ENCODE results near the gene TMEM40.
"Not testable (repeated sequence)": the region's sequence is repeated elsewhere in the genome, so short reads cannot be mapped to it uniquely, and the experiment has no call there.

The TMEM40 gene

GRCh38 chr3:12782172-12782815 lies 23.2 kb upstream of the TMEM40 start:
- H3K27me3 ChIP-seq (replicated peaks; ENCODE audit: control insufficient read depth, insufficient read depth, low read length), result no peaks in the 10 kb centered on the region
- no peak overlapping the region for H3K4me3 ChIP-seq (replicated peaks; ENCODE audit: low read depth, low read length)
- no peak for DNase-seq (ENCODE audit: extremely low read depth, insufficient read length)
- TF ChIP-seq, protein P1, sequence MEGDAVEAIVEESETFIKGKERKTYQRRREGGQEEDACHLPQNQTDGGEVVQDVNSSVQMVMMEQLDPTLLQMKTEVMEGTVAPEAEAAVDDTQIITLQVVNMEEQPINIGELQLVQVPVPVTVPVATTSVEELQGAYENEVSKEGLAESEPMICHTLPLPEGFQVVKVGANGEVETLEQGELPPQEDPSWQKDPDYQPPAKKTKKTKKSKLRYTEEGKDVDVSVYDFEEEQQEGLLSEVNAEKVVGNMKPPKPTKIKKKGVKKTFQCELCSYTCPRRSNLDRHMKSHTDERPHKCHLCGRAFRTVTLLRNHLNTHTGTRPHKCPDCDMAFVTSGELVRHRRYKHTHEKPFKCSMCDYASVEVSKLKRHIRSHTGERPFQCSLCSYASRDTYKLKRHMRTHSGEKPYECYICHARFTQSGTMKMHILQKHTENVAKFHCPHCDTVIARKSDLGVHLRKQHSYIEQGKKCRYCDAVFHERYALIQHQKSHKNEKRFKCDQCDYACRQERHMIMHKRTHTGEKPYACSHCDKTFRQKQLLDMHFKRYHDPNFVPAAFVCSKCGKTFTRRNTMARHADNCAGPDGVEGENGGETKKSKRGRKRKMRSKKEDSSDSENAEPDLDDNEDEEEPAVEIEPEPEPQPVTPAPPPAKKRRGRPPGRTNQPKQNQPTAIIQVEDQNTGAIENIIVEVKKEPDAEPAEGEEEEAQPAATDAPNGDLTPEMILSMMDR (IDR thresholded peaks at IDR 0.05; ENCODE audit: insufficient read depth, low read length, poor library complexity, severe bottlenecking), result no peak
- no peaks in the 10 kb centered on the region for H3K36me3 ChIP-seq (ENCODE audit: control insufficient read depth, insufficient read depth, low read length)

DNA sequence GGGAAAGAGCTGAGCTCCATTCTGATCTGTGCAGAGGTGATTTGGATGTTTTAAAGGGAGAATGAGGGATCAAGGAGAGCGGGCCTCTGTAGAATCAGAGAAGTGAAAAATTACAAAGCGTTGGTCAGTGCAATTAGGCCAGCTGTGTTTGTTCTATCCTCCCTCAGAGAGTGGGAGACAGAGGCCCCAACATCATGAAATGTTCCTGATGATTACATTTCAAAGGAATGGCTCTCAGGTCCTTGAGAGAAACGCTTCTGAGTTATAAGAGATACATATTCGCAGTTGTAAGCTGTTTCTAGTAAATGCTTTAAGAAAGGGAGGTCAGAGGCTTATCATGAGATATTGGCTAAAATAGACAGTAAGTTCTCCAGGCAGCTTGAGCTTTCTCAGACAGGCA lies 21.7 kb upstream of the TMEM40 start:
- no peak for DNase-seq (ENCODE audit: extremely low read depth, insufficient read length)
- TF ChIP-seq, protein P1 (IDR thresholded peaks at IDR 0.05; ENCODE audit: insufficient read depth, low read length, poor library complexity, severe bottlenecking), result no peak

GRCh38 chr3:12777171-12777570 lies 18.1 kb upstream of the TMEM40 start:
- Histone ChIP-seq H3K4me3 (replicated peaks; ENCODE audit: low read depth, low read length) (no peak overlapping the region), H3K27me3 (replicated peaks; ENCODE audit: control insufficient read depth, insufficient read depth, low read length) (no peaks in the 10 kb centered on the region), H3K36me3 (ENCODE audit: control insufficient read depth, insufficient read depth, low read length) (no peaks in the 10 kb centered on the region)
- no peak for DNase-seq (ENCODE audit: extremely low read depth, insufficient read length)
- TF ChIP-seq, protein P1 (IDR thresholded peaks at IDR 0.05; ENCODE audit: insufficient read depth, low read length, poor library complexity, severe bottlenecking), result no peak

More for the DNA sequence above, 21.7 kb upstream of the TMEM40 start:
- Histone ChIP-seq H3K4me3 (replicated peaks; ENCODE audit: low read depth, low read length) (no peak overlapping the region), H3K36me3 (ENCODE audit: control insufficient read depth, insufficient read depth, low read length) (no peaks in the 10 kb centered on the region), H3K27me3 (replicated peaks; ENCODE audit: control insufficient read depth, insufficient read depth, low read length) (no peaks in the 10 kb centered on the region)

GRCh38 chr3:12775970-12776369 lies 16.9 kb upstream of the TMEM40 start:
- not testable (repeated sequence) for H3K27me3 ChIP-seq (replicated peaks; ENCODE audit: control insufficient read depth, insufficient read depth, low read length); H3K36me3 ChIP-seq (ENCODE audit: control insufficient read depth, insufficient read depth, low read length); H3K4me3 ChIP-seq (replicated peaks; ENCODE audit: low read depth, low read length); DNase-seq (ENCODE audit: extremely low read depth, insufficient read length)

DNA sequence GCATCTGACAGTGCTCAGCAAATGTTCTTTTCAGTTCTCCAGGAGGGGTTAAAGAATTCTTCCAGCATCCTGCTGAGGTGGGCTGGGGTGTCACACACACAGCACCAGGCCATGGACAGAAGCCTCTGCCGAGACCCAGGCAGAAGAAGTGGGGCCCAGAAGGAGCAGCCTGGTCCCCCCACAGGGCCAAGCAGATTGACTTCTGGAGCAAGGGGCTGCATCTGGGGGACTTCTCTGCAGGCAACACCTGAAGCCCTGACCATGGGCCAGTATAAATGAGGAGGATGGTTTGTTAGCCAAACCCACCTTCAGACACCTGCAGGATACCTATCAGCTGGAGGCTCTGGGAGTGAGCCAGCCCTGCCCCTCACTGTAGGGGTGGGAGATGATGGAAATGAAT lies 16.2 kb upstream of the TMEM40 start:
- H3K27me3 ChIP-seq (replicated peaks; ENCODE audit: control insufficient read depth, insufficient read depth, low read length), result no peaks in the 10 kb centered on the region
- no peak for DNase-seq (ENCODE audit: extremely low read depth, insufficient read length)
- H3K36me3 ChIP-seq (ENCODE audit: control insufficient read depth, insufficient read depth, low read length), result no peaks in the 10 kb centered on the region
- TF ChIP-seq, protein P1 (IDR thresholded peaks at IDR 0.05; ENCODE audit: insufficient read depth, low read length, poor library complexity, severe bottlenecking), result no peak
- no peak overlapping the region for H3K4me3 ChIP-seq (replicated peaks; ENCODE audit: low read depth, low read length)

GRCh38 chr3:12774619-12775018 lies 15.6 kb upstream of the TMEM40 start:
- Histone ChIP-seq H3K27me3 (replicated peaks; ENCODE audit: control insufficient read depth, insufficient read depth, low read length) (no peaks in the 10 kb centered on the region), H3K4me3 (replicated peaks; ENCODE audit: low read depth, low read length) (no peak overlapping the region), H3K36me3 (ENCODE audit: control insufficient read depth, insufficient read depth, low read length) (no peaks in the 10 kb centered on the region)
- TF ChIP-seq, protein P1 (IDR thresholded peaks at IDR 0.05; ENCODE audit: insufficient read depth, low read length, poor library complexity, severe bottlenecking), result no peak
- no peak for DNase-seq (ENCODE audit: extremely low read depth, insufficient read length)
